Lung (tissue), 12 donors: ENCODE results near the gene ZKSCAN5. TPM values are rescaled to one million over a fixed set of nuclear protein-coding genes. Genes with fewer than 3 reads are reported as not detected.
"Not testable (repeated sequence)": the region's sequence is repeated elsewhere in the genome, so short reads cannot be mapped to it uniquely, and the experiment has no call there.

Source experiments
- ATAC-seq: fragments of 200-7000 bp; cut with Tn5 transposase; one replicate; pipeline ENCODE4 v1.9.1; 2020; ENCODE audit warnings: moderate number of reproducible peaks; ENCODE audit not compliant: insufficient read depth, low FRiP score
- DNase-seq, 3 donors: peaks; one replicate each; pipeline ENCODE4 v3.0.0-alpha.2; 2013 to 2017
- H3K27ac ChIP-seq, 2 donors: one replicate each; pipeline ENCODE4 v1.5.1; 2013; ENCODE audit warnings: mild to moderate bottlenecking in 2 of 2, moderate library complexity in 2 of 2, control low read depth in 1 of 2, inconsistent platforms in 1 of 2, low read depth in 1 of 2, low read length in 1 of 2
- H3K27me3 ChIP-seq, 3 donors: one replicate each; pipeline ENCODE4 v1.5.1; 2013; ENCODE audit warnings: low read length in 2 of 3; ENCODE audit not compliant: control insufficient read depth in 3 of 3, insufficient read depth in 3 of 3
- H3K36me3 ChIP-seq, 4 donors: one replicate each; pipeline ENCODE4 v1.5.1; 2013; ENCODE audit warnings: low read length in 4 of 4, mild to moderate bottlenecking in 1 of 4, moderate library complexity in 1 of 4; ENCODE audit not compliant: control insufficient read depth in 4 of 4, insufficient read depth in 4 of 4
- H3K4me1 ChIP-seq, 5 donors: one replicate each; pipeline ENCODE4 v1.5.1; 2013; ENCODE audit warnings: low read length in 5 of 5, mild to moderate bottlenecking in 2 of 5, moderate library complexity in 1 of 5; ENCODE audit not compliant: control insufficient read depth in 5 of 5, insufficient read depth in 5 of 5
- H3K4me3 ChIP-seq: one replicate; pipeline ENCODE4 v1.5.1; 2013; ENCODE audit warnings: mild to moderate bottlenecking, control low read depth, moderate library complexity
- H3K9ac ChIP-seq, 2 donors: one replicate each; pipeline ENCODE4 v1.5.1; 2013; ENCODE audit warnings: low read length in 2 of 2, control low read depth in 1 of 2; ENCODE audit not compliant: insufficient read depth in 1 of 2
- H3K9me3 ChIP-seq, 4 donors: one replicate each; pipeline ENCODE4 v1.5.1; 2013; ENCODE audit warnings: low read length in 3 of 4, mild to moderate bottlenecking in 1 of 4, moderate library complexity in 1 of 4; ENCODE audit not compliant: control insufficient read depth in 4 of 4, insufficient read depth in 3 of 4
- WGBS, 2 donors: extraction: QIAGEN DNeasy Blood & Tissue Kit; methylation state at CpG; one replicate each; pipeline ENCODE4 v1.1.7; 2013; 5-methylcytosine and 5-hydroxymethylcytosine counted together
- polyA plus RNA-seq, 2 donors: library from polyadenylated mRNA; stranded (reverse); fragments of 200-250 nt; gene quantifications; one replicate each; pipeline ENCODE4 v1.2.1, GENCODE V29; 2013
- total RNA-seq, 2 donors: library from RNA; depleted of rRNA in 1 of 2; stranded (reverse); fragments of >200 nt in 1 of 2; gene quantifications; one replicate each; pipeline ENCODE4 v1.2.1, GENCODE V29; 2014 to 2021
- TF ChIP-seq, protein P1 (sequence below): IDR thresholded peaks from 2 replicates; pipeline ENCODE4 v1.5.1; 2012; ENCODE audit warnings: mild to moderate bottlenecking; ENCODE audit errors: control extremely low read depth, extremely low read depth
- donor health status: control.
- donor health status: control.
- donor health status: Bipolar disorder and iron deficiency.
- donor health status: healthy.
- donor health status: DM: yes; HTN: yes; CAD: no.

ZKSCAN5 gene
- total and polyA plus RNA-seq, 4 donors, result 3.1 to 9.7 (median 6.2) TPM

DNA sequence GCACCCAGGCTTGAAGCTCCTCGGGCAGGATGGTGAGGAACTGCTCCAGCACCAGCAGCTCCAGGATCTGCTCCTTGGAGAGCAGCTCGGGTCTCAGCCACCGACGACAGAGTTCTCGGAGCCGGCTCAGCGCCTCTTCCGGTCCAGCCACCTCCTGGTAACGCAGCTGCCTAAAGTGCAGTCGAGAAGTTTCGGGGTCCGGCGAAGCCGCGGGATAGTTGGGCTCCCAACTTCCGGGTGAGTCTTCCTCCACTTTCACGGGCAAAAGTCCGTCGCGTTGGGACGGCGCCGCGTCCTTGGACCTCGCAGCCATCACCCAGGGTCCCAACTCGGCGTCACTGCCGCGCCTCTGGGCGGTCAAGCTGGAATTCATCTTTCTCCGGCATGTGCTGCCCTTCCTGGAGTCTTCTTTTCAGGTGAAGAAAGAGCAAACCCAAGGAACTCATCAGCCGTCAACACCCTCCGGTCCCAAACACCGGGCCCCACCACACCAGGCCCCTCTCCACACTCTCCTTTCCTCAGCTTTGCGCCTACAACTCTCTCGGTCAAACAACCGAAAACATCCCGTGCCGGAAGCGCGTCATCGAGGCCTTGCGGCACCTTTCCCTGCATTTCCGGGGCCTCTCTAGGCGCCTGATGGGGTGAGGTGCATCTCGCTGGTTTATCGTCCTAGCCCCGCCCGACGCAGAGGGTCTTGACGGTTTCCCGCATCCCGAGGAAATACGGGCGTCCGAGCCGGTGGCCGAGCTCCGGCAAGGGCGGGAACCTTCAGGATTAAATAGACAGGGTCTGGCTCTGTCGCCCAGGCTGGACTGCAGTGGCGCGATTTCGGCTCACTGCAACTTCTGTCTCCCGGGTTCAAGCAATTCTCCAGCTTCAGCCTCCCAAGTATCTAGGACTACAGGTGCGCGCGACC, 4.5 kb upstream of the ZKSCAN5 start, which contains the start of gene ZNF394:
Gene ZNF394, minus strand, starts transcription at position 561 of the 916 bp plus-strand sequence. Its CDS starts 188 bp downstream, at position 373.
- DNase-seq (peak; percentile 92 to 96 (median 95)), ATAC-seq (peak; percentile 66)
- peaks cover 0 to 4% (median 0%) of the 10 kb centered on the region in 4 donors for H3K9me3 ChIP-seq
- peaks cover 5 to 15% (median 10%) of the 10 kb centered on the region in 5 donors for H3K4me1 ChIP-seq
- WGBS, 2 donors, result 0% methylated on average over 68 of the region's 68 CpGs
- peaks cover 3 to 14% (median 9%) of the 10 kb centered on the region in 4 donors for H3K36me3 ChIP-seq
- peak within 1 kb of the TSS; percentile 87 for H3K4me3 ChIP-seq
- H3K9ac ChIP-seq, result peak within 1 kb of the TSS; percentile 63 to 85
- H3K27ac ChIP-seq, result peak within 1 kb of the TSS; percentile 95 to 99
- TF ChIP-seq, protein P1, sequence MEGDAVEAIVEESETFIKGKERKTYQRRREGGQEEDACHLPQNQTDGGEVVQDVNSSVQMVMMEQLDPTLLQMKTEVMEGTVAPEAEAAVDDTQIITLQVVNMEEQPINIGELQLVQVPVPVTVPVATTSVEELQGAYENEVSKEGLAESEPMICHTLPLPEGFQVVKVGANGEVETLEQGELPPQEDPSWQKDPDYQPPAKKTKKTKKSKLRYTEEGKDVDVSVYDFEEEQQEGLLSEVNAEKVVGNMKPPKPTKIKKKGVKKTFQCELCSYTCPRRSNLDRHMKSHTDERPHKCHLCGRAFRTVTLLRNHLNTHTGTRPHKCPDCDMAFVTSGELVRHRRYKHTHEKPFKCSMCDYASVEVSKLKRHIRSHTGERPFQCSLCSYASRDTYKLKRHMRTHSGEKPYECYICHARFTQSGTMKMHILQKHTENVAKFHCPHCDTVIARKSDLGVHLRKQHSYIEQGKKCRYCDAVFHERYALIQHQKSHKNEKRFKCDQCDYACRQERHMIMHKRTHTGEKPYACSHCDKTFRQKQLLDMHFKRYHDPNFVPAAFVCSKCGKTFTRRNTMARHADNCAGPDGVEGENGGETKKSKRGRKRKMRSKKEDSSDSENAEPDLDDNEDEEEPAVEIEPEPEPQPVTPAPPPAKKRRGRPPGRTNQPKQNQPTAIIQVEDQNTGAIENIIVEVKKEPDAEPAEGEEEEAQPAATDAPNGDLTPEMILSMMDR, result no peak
- H3K27me3 ChIP-seq, result no peaks in the 10 kb centered on the region

DNA sequence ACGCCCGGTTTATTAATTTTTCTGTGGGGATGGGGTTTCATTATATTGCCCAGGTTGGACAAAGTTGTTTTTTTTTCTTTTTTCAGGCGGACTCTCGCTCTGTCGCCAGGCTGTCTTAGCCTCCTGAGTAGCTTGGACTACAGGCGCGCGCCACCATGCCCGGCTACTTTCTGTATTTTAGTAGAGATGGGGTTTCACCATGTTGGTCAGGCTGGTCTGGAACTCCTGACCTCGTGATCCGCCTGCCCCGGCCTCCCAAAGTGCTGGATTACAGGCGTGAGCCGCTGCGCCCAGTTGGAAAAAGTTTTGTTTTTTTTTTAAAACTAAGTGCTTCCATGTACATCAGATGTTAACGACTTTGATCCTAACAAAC, 3.8 kb upstream of the ZKSCAN5 start:
- TF ChIP-seq, protein P1, result no peak
- no peak for ATAC-seq
- peak overlapping the region; percentile 87 for H3K4me3 ChIP-seq

DNA sequence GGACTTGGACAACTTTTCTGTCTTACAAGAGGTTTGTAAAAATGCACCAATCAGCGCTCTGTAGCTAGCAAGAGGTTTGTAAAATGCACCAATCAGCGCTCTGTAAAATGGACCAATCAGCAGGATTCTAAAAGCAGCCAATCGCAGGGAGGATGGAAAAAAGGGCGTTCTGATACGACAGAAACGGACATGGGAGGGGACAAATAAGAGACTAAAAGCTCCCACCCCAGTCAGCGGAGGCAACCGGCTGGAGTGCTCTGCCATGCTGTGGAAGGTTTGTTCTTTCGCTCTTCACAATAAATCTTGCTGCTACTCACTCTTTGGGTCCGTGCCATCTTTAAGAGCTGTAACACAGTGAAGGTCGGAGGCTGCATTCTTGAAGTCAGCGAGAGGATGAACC, 3.2 kb upstream of the ZKSCAN5 start:
- not testable (repeated sequence) for H3K4me3 ChIP-seq, H3K27ac ChIP-seq, H3K9me3 ChIP-seq, H3K9ac ChIP-seq, ATAC-seq, H3K36me3 ChIP-seq, H3K27me3 ChIP-seq
- peak in 1 of 3 donors; percentile 6 for DNase-seq
- peaks cover 11 to 25% (median 15%) of the 10 kb centered on the region in 5 donors for H3K4me1 ChIP-seq
- WGBS, 2 donors, result 90 to 95% methylated on average over 12 of the region's 12 CpGs

More for the DNA sequence above, 3.8 kb upstream of the ZKSCAN5 start:
- H3K4me1 ChIP-seq, result peaks cover 5 to 19% (median 10%) of the 10 kb centered on the region in 5 donors
- DNase-seq, result no peak
- peaks cover 0 to 3% (median 0%) of the 10 kb centered on the region in 4 donors for H3K9me3 ChIP-seq
- peaks cover 0 to 14% (median 7%) of the 10 kb centered on the region in 4 donors for H3K36me3 ChIP-seq
- 50 to 52% methylated on average over 16 of the region's 16 CpGs for WGBS, 2 donors
- peak overlapping the region in 1 of 2 donors; percentile 59 for H3K9ac ChIP-seq
- H3K27me3 ChIP-seq, result no peaks in the 10 kb centered on the region
- peak overlapping the region; percentile 95 to 99 for H3K27ac ChIP-seq

DNA sequence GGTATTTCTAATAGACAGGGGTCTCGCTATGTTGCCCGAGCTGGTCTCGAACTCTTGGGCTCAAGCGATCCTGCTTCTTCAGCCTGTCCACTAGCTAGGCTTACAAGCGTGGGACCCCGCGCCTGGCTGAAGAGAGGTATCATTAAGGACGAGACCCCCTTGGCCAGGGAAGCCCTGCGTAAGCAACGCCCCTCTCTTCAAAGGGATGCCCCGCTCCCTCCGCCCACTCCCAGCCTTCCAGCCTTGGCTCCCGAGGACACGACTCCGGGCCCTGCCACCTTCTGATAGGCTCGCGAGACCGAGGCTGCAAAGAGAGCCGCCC, 220 bp upstream of the ZKSCAN5 start:
- H3K4me3 ChIP-seq, result peak overlapping the region; percentile 39
- peak overlapping the region; percentile 85 to 93 for H3K27ac ChIP-seq
- 7 to 9% methylated on average over 19 of the region's 19 CpGs for WGBS, 2 donors
- no peak overlapping the region for H3K9ac ChIP-seq
- TF ChIP-seq, protein P1, result no peak
- DNase-seq, result peak in 2 of 3 donors; percentile 99
- H3K36me3 ChIP-seq, result no peaks in the 10 kb centered on the region
- ATAC-seq, result no peak
- peaks cover 9 to 21% (median 13%) of the 10 kb centered on the region in 5 donors for H3K4me1 ChIP-seq
- no peaks in the 10 kb centered on the region for H3K9me3 ChIP-seq
- H3K27me3 ChIP-seq, result no peaks in the 10 kb centered on the region
